Raji (cell line): ENCODE results near the gene CCDC83.

Experiments
- POLR2A ChIP-seq: IDR thresholded peaks from 2 replicates; pipeline ENCODE4 v1.6.1; 2011; ENCODE audit warnings: low read depth, low read length, control low read depth; ENCODE audit not compliant: insufficient read depth

CCDC83 gene

GRCh38 chr11:85903406-85903805, 48.2 kb downstream of the CCDC83 start:
- TF ChIP-seq POLR2A, result no peak

GRCh38 chr11:85903811-85904210, 48.6 kb downstream of the CCDC83 start:
- no peak for TF ChIP-seq POLR2A

- no peak for TF ChIP-seq POLR2A
These were observed 57.2 kb downstream of the CCDC83 start for GRCh38 chr11:85912414-85912813.

GRCh38 chr11:85913513-85913912, 58.3 kb downstream of the CCDC83 start:
- no peak for TF ChIP-seq POLR2A

GRCh38 chr11:85914425-85914824, 59.2 kb downstream of the CCDC83 start:
- TF ChIP-seq POLR2A, result no peak

GRCh38 chr11:85918910-85919794, 64.0 kb downstream of the CCDC83 start:
- no peak for TF ChIP-seq POLR2A

GRCh38 chr11:85922367-85922766, 67.2 kb downstream of the CCDC83 start:
- TF ChIP-seq POLR2A, result no peak

- no peak for TF ChIP-seq POLR2A
These were observed 68.3 kb downstream of the CCDC83 start for GRCh38 chr11:85923455-85923854.

- TF ChIP-seq POLR2A, result no peak
These were observed 75.7 kb downstream of the CCDC83 start for GRCh38 chr11:85930879-85931366.

- no peak for TF ChIP-seq POLR2A
These were observed 79.5 kb downstream of the CCDC83 start for GRCh38 chr11:85934596-85935169.

GRCh38 chr11:85935751-85936150, 80.6 kb downstream of the CCDC83 start:
- no peak for TF ChIP-seq POLR2A

GRCh38 chr11:85937835-85938234, 82.7 kb downstream of the CCDC83 start:
- no peak for TF ChIP-seq POLR2A

GRCh38 chr11:85939099-85940015, 84.2 kb downstream of the CCDC83 start:
- TF ChIP-seq POLR2A, result no peak

- TF ChIP-seq POLR2A, result no peak
These were observed 86.3 kb downstream of the CCDC83 start for GRCh38 chr11:85941380-85941973.

GRCh38 chr11:85945296-85945695, 90.1 kb downstream of the CCDC83 start:
- no peak for TF ChIP-seq POLR2A

- no peak for TF ChIP-seq POLR2A
These were observed 90.6 kb downstream of the CCDC83 start for GRCh38 chr11:85945788-85946187.

- TF ChIP-seq POLR2A, result no peak
These were observed 91.0 kb downstream of the CCDC83 start for GRCh38 chr11:85946221-85946620.
